ENCODE measurements around the gene SYCP3. TPM values are rescaled to one million over a fixed set of nuclear protein-coding genes. Genes with fewer than 3 reads are reported as not detected.

Gene SYCP3
- polyA plus RNA-seq (2011; rRNA removed): 0.06 TPM in 2 replicates
- 0.09 TPM in 1 of 2 replicates, not detected in the other for polyA minus RNA-seq (2011; rRNA and poly(A)+ RNA removed)

GRCh38 chr12:101738920-101739665 is at the start of gene SYCP3:
SYCP3 (minus strand) TSS chr12:101739462; CDS start chr12:101737935, 1,527 bp downstream.
- no peaks in the 10 kb centered on the region for H3K27me3 ChIP-seq (ENCODE audit: control insufficient read depth, insufficient read depth, low read length)
- TF ChIP-seq CTCF (IDR thresholded peaks at IDR 0.05; ENCODE audit: low read depth, low read length): no peak
- CTCF ChIA-PET: interaction anchor here (0.6 to 0.9 kb wide), 2 partner anchors 21 to 35 kb away, joined by 3 to 4 read pairs; no protein-coding TSS in a partner anchor
- no peak within 1 kb of the TSS for H3K27ac ChIP-seq (ENCODE audit: low read depth, low read length)
- no peak for DNase-seq (ENCODE audit: low read depth, low spot score)
- H3K9me3 ChIP-seq (ENCODE audit: control insufficient read depth, insufficient read depth, low read length): peaks cover 11% of the 10 kb centered on the region; the same call in 1 of the 2 replicates
- POLR2A ChIA-PET: no interaction called here
- no peak within 1 kb of the TSS for H3K4me3 ChIP-seq (ENCODE audit: low read depth, low read length)

GRCh38 chr12:101785671-101786070 is 46.4 kb upstream of the SYCP3 start:
- ChIA-PET POLR2A (no interaction called here), CTCF (interaction anchor here (1.6 to 2.9 kb wide), 5 partner anchors 12 to 45 kb away, joined by 5 to 14 read pairs (median 6); partner anchors contain the start of gene GNPTAB)
- Histone ChIP-seq H3K27ac (ENCODE audit: low read depth, low read length) (no peak overlapping the region), H3K9me3 (ENCODE audit: control insufficient read depth, insufficient read depth, low read length) (no peaks in the 10 kb centered on the region), H3K27me3 (ENCODE audit: control insufficient read depth, insufficient read depth, low read length) (no peaks in the 10 kb centered on the region), H3K4me3 (ENCODE audit: low read depth, low read length) (no peak overlapping the region)
- TF ChIP-seq CTCF (IDR thresholded peaks at IDR 0.05; ENCODE audit: low read depth, low read length): no peak
- no peak for DNase-seq (ENCODE audit: low read depth, low spot score)

GRCh38 chr12:101784376-101784775 is 45.1 kb upstream of the SYCP3 start:
- no peak overlapping the region for H3K27ac ChIP-seq (ENCODE audit: low read depth, low read length)
- CTCF ChIA-PET: interaction anchor here (1.0 to 2.2 kb wide), 4 partner anchors 8 to 55 kb away, joined by 4 to 18 read pairs (median 7); partner anchors contain the start of gene GNPTAB
- no peaks in the 10 kb centered on the region for H3K27me3 ChIP-seq (ENCODE audit: control insufficient read depth, insufficient read depth, low read length)
- H3K9me3 ChIP-seq (ENCODE audit: control insufficient read depth, insufficient read depth, low read length): no peaks in the 10 kb centered on the region
- no peak for DNase-seq (ENCODE audit: low read depth, low spot score)
- no peak overlapping the region for H3K4me3 ChIP-seq (ENCODE audit: low read depth, low read length)
- TF ChIP-seq CTCF (IDR thresholded peaks at IDR 0.05; ENCODE audit: low read depth, low read length): no peak
- POLR2A ChIA-PET: no interaction called here

DNA sequence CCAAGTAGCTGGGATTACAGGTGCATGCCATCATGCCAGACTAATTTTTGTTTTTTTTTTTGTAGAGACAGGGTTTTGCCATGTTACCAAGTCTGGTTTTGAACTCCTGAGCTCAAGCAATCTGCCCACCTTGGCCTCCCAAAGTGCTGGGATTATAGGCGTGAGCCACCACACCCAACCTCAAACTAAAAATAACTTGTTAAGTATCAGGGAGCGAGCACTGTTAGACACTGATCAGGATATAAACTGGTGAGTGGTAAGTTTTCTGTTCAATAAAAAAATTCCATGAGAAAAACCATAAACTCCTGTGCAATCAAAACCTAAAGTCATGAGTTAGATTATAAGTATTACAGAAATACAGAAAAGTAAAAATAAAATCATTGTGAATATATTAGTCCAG is 44.6 kb upstream of the SYCP3 start:
- Histone ChIP-seq H3K27ac (ENCODE audit: low read depth, low read length) (no peak overlapping the region), H3K4me3 (ENCODE audit: low read depth, low read length) (no peak overlapping the region), H3K9me3 (ENCODE audit: control insufficient read depth, insufficient read depth, low read length) (no peaks in the 10 kb centered on the region), H3K27me3 (ENCODE audit: control insufficient read depth, insufficient read depth, low read length) (no peaks in the 10 kb centered on the region)
- no peak for DNase-seq (ENCODE audit: low read depth, low spot score)
- POLR2A ChIA-PET: no interaction called here
- CTCF ChIA-PET: interaction anchor here (0.6 to 2.2 kb wide), 5 partner anchors 8 to 56 kb away, joined by 3 to 18 read pairs (median 6); partner anchors contain the start of gene GNPTAB
- no peak for TF ChIP-seq CTCF (IDR thresholded peaks at IDR 0.05; ENCODE audit: low read depth, low read length)

DNA sequence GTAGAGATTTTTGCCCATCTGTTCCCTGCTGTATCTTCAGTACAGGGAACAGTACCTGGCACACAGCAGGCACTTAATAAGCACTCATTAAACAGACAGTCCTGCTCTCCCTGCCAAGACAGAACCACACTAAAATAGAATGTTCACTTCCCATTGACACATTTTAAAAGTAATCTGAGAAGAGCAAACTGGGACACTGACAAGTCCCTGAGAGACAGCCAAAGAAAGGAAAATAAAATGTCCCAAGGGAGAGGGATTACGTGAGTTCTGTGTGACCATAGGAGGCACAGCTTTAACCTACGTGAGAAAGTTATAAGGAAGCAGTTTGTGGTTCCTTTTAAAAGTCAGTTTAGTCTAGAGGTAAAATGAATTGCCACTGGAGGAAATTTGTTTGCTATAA is 43.9 kb upstream of the SYCP3 start:
- DNase-seq (ENCODE audit: low read depth, low spot score): no peak
- no peaks in the 10 kb centered on the region for H3K9me3 ChIP-seq (ENCODE audit: control insufficient read depth, insufficient read depth, low read length)
- no peak overlapping the region for H3K27ac ChIP-seq (ENCODE audit: low read depth, low read length)
- no peak overlapping the region for H3K4me3 ChIP-seq (ENCODE audit: low read depth, low read length)
- CTCF ChIA-PET: interaction anchor here (1.0 to 2.2 kb wide), 3 partner anchors 9 to 57 kb away, joined by 4 to 18 read pairs (median 6); no protein-coding TSS in a partner anchor
- POLR2A ChIA-PET: no interaction called here
- no peak for TF ChIP-seq CTCF (IDR thresholded peaks at IDR 0.05; ENCODE audit: low read depth, low read length)
- H3K27me3 ChIP-seq (ENCODE audit: control insufficient read depth, insufficient read depth, low read length): no peaks in the 10 kb centered on the region

Measured in AG04450 (cell line).